CD4-positive, alpha-beta memory T cell (primary cell): Measurements from ENCODE around the gene ESPL1. TPM values are rescaled to one million over a fixed set of nuclear protein-coding genes. Genes with fewer than 3 reads are reported as not detected.
"Not testable (repeated sequence)": the region's sequence is repeated elsewhere in the genome, so short reads cannot be mapped to it uniquely, and the experiment has no call there.

Experiments
- CTCF ChIA-PET: fragments of 350-600 bp; sonication (Branson Sonifier 250); formaldehyde crosslinking; loops from one replicate; lab custom pipeline; 2021; ENCODE audit warnings: inconsistent platforms; ENCODE audit not compliant: partially characterized antibody; lab: Charles Lee
- POLR2A ChIA-PET: fragments of 350-600 bp; sonication (Branson Sonifier 250); formaldehyde crosslinking; loops from one replicate; lab custom pipeline; 2021; ENCODE audit not compliant: partially characterized antibody; lab: Charles Lee
- DNase-seq, 5 donors: peaks; one replicate each; pipeline versions ENCODE4 v3.0.0 to v3.0.0-alpha.2; 2020 to 2022; ENCODE audit warnings: mixed read lengths in 1 of 5
- H3K27ac ChIP-seq: one replicate; pipeline ENCODE4 v1.7.0; 2013; ENCODE audit warnings: low read depth, low read length
- H3K27me3 ChIP-seq: 2 replicates; pipeline ENCODE4 v1.7.0; 2013; ENCODE audit warnings: mild to moderate bottlenecking, low read length, moderate library complexity; ENCODE audit not compliant: insufficient read depth
- H3K36me3 ChIP-seq: 2 replicates; pipeline ENCODE4 v1.7.0; 2013; ENCODE audit warnings: mild to moderate bottlenecking, low read length, moderate library complexity; ENCODE audit not compliant: insufficient read depth
- H3K4me1 ChIP-seq: 2 replicates; pipeline ENCODE4 v1.7.0; 2013; ENCODE audit warnings: mild to moderate bottlenecking, low read length, moderate library complexity; ENCODE audit not compliant: insufficient read depth
- H3K4me3 ChIP-seq, 2 donors: one replicate each; pipeline ENCODE4 v1.7.0; 2013; ENCODE audit warnings: low read length in 2 of 2, mild to moderate bottlenecking in 1 of 2
- H3K9me3 ChIP-seq, 2 donors: one replicate each; pipeline ENCODE4 v1.7.0; 2013; ENCODE audit warnings: low read length in 2 of 2, control low read depth in 1 of 2; ENCODE audit not compliant: control insufficient read depth in 1 of 2
- H3K27ac Mint-ChIP-seq, 7 donors: one replicate each; pipeline ENCODE4 v1.8.0; 2020 to 2021; ENCODE audit warnings: mixed read lengths in 7 of 7, mild to moderate bottlenecking in 6 of 7, inconsistent platforms in 3 of 7, moderate library complexity in 3 of 7
- H3K27me3 Mint-ChIP-seq, 2 donors: one replicate each; pipeline ENCODE4 v1.8.0; 2020 to 2021; ENCODE audit warnings: mixed read lengths in 2 of 2
- H3K36me3 Mint-ChIP-seq, 2 donors: one replicate each; pipeline ENCODE4 v1.8.0; 2020 to 2021; ENCODE audit warnings: mixed read lengths in 2 of 2, inconsistent platforms in 1 of 2, mild to moderate bottlenecking in 1 of 2
- H3K4me1 Mint-ChIP-seq, 4 donors: one replicate each; pipeline ENCODE4 v1.8.0; 2020 to 2021; ENCODE audit warnings: mixed read lengths in 4 of 4, mild to moderate bottlenecking in 1 of 4
- H3K4me3 Mint-ChIP-seq, 8 donors: one replicate each; pipeline ENCODE4 v1.8.0; 2020 to 2021; ENCODE audit warnings: mixed read lengths in 8 of 8, mild to moderate bottlenecking in 7 of 8, moderate library complexity in 6 of 8, inconsistent platforms in 3 of 8
- H3K9me3 Mint-ChIP-seq, 8 donors: one replicate each; pipeline ENCODE4 v1.8.0; 2020 to 2021; ENCODE audit warnings: mixed read lengths in 8 of 8, mild to moderate bottlenecking in 5 of 8, inconsistent platforms in 3 of 8, moderate library complexity in 1 of 8
- intact Hi-C: fragments of 100-400 bp; cut with micrococcal nuclease; formaldehyde crosslinking; loops from one replicate; pipeline ENCODE4 v1.15.1; 2023
- polyA plus RNA-seq, 2 donors: library from polyadenylated mRNA; unstranded; fragments of 300-500 nt; fragmentation: Illumina TruSeq; gene quantifications; one replicate each; pipeline ENCODE4 v1.2.3, GENCODE V29; 2021
- total RNA-seq, 2 experiments: library from RNA; stranded (reverse); gene quantifications; one replicate each; pipeline ENCODE4 v1.2.3, GENCODE V29; 2021

ESPL1 gene
- total and polyA plus RNA-seq, 4 experiments from 2014 or later = 0.16 to 0.55 (median 0.20) TPM; not detected in 1

DNA sequence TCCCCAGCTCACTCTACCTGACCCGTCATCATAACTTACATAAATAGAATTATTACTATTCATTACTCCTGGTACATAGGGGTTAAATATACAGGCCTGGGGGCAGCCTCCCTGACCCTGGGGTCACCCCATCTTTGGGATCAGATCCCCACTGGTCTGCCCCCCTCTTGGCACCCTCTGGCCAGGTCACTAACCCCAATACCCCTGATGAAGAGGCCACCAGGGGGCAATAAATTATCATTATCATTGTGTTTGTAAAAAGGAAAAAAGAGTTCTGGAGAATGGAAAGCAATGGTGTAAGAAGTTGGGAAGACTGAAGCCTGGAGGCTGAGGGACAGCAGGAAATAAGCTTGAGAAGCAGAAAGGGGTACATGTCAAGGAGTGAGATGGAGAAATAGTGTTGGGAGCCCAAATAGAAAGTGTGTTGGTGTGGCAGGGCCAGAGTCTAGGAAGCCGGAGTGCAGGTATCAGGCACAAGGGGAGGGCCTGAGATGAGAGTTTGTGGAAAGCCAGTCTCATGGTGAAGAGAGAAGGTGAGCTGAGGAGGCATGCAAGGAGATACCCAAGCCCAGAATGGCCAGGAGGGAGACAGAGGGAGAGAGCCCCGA is 59.4 kb downstream of the ESPL1 start:
- CTCF ChIA-PET = interaction anchor here (0.6 to 14.0 kb wide), 13 partner anchors 10 to 184 kb away, joined by 3 to 294 read pairs (median 4); partner anchors contain the start of genes NPFF and PFDN5
- H3K27ac ChIP-seq = no peak overlapping the region
- H3K27ac Mint-ChIP-seq = peak overlapping the region in 2 of 7 donors; percentile 23 to 72
- H3K4me1 ChIP-seq = peaks cover 23% of the 10 kb centered on the region
- H3K36me3 ChIP-seq = no peaks in the 10 kb centered on the region
- no peaks in the 10 kb centered on the region for H3K9me3 Mint-ChIP-seq
- no peaks in the 10 kb centered on the region for H3K9me3 ChIP-seq
- no peak for DNase-seq
- H3K4me3 Mint-ChIP-seq = peak overlapping the region in 4 of 8 donors; percentile 12 to 87 (median 43)
- intact Hi-C loops = no loop called here
- H3K4me3 ChIP-seq = no peak overlapping the region
- H3K27me3 Mint-ChIP-seq = peaks cover 3 to 13% of the 10 kb centered on the region in 2 donors
- H3K4me1 Mint-ChIP-seq = peaks cover 7 to 28% (median 14%) of the 10 kb centered on the region in 4 donors
- POLR2A ChIA-PET = interaction anchor here (1.1 to 8.2 kb wide), 4 partner anchors 17 to 94 kb away, joined by 3 to 111 read pairs (median 5); partner anchors contain the start of genes ESPL1 and PFDN5
- no peaks in the 10 kb centered on the region for H3K27me3 ChIP-seq
- peaks cover 0 to 7% of the 10 kb centered on the region in 2 donors for H3K36me3 Mint-ChIP-seq

DNA sequence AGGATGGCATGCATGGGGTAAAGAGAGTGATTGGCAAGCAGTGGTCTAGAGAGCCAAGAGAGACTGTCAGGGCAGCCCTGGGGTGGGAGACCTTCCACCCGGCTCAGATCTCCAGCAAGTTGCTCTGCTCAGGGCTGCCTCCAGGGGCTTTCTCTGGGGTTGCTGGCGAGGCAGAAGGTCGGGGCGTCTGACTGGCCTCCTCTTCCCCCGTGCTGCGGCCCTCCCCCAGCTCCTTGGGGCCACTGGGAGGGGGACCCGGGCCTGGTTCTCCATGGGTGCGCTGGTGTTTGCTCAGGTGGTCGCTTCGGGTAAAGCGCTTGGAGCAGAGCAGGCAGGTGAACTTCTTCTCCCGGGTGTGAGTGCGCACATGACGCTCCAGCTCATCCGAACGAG is 59.9 kb downstream of the ESPL1 start:
- POLR2A ChIA-PET = interaction anchor here (1.2 to 8.2 kb wide), 2 partner anchors 17 to 60 kb away, joined by 7 to 111 read pairs; partner anchors contain the start of gene ESPL1
- Mint-ChIP-seq H3K36me3 (peaks cover 0 to 7% of the 10 kb centered on the region in 2 donors), H3K27ac (no peak overlapping the region), H3K4me3 (no peak overlapping the region), H3K4me1 (peaks cover 6 to 23% (median 11%) of the 10 kb centered on the region in 4 donors), H3K9me3 (no peaks in the 10 kb centered on the region), H3K27me3 (peaks cover 3 to 13% of the 10 kb centered on the region in 2 donors)
- CTCF ChIA-PET = interaction anchor here (0.8 to 14.0 kb wide), 8 partner anchors 11 to 184 kb away, joined by 3 to 294 read pairs (median 5); partner anchors contain the start of genes NPFF and PFDN5
- DNase-seq = no peak
- intact Hi-C loops = no loop called here
- H3K27ac ChIP-seq = no peak overlapping the region
- peaks cover 18% of the 10 kb centered on the region for H3K4me1 ChIP-seq
- H3K36me3 ChIP-seq = no peaks in the 10 kb centered on the region
- H3K27me3 ChIP-seq = no peaks in the 10 kb centered on the region
- no peaks in the 10 kb centered on the region for H3K9me3 ChIP-seq
- H3K4me3 ChIP-seq = no peak overlapping the region

DNA sequence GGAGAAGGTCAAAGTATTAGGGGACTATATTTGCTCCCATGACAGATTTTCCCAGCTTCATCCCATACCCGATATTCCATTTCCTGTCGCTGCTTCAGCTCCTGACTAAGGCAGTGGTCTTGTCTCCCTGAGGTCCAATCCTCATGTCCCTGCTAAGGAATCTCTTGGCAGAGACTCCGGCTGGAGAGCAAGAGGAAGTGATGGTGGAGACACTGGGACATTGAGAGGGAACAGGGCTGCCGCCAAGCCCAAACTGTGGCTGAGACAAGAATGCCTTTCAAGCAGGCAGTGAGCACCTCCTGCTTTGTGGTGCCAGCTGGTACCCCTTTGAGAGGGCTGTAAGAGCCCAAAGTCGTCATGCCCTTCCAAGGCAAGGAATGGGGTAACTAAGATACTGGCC is 62.6 kb downstream of the ESPL1 start:
- POLR2A ChIA-PET = interaction anchor here (2.5 kb wide), 1 partner anchor 9 kb away, joined by 8 read pairs; the partner anchor contains the start of gene AAAS
- H3K4me3 Mint-ChIP-seq = no peak overlapping the region
- H3K27me3 Mint-ChIP-seq = peaks cover 5 to 29% of the 10 kb centered on the region in 2 donors
- peaks cover 0 to 9% (median 1%) of the 10 kb centered on the region in 4 donors for H3K4me1 Mint-ChIP-seq
- CTCF ChIA-PET = interaction anchor here (0.5 to 14.0 kb wide), 4 partner anchors 9 to 118 kb away, joined by 3 to 294 read pairs (median 7); partner anchors contain the start of gene AAAS
- DNase-seq = no peak
- intact Hi-C loops = no loop called here
- H3K4me3 ChIP-seq = no peak overlapping the region
- peaks cover 3% of the 10 kb centered on the region for H3K27me3 ChIP-seq
- no peak overlapping the region for H3K27ac ChIP-seq
- peaks cover 5% of the 10 kb centered on the region for H3K4me1 ChIP-seq
- H3K9me3 Mint-ChIP-seq = no peaks in the 10 kb centered on the region
- no peak overlapping the region for H3K27ac Mint-ChIP-seq
- no peaks in the 10 kb centered on the region for H3K36me3 Mint-ChIP-seq
- no peaks in the 10 kb centered on the region for H3K36me3 ChIP-seq
- H3K9me3 ChIP-seq = no peaks in the 10 kb centered on the region

- H3K4me3 ChIP-seq, DNase-seq, intact Hi-C loops, H3K9me3 Mint-ChIP-seq, H3K36me3 Mint-ChIP-seq, H3K4me1 ChIP-seq, H3K9me3 ChIP-seq, H3K4me1 Mint-ChIP-seq, H3K36me3 ChIP-seq, H3K27ac ChIP-seq: not testable (repeated sequence)
- peak overlapping the region in 1 of 8 donors; percentile 18 for H3K4me3 Mint-ChIP-seq
- peaks cover 12% of the 10 kb centered on the region for H3K27me3 ChIP-seq
- peak overlapping the region in 1 of 7 donors; percentile 64 for H3K27ac Mint-ChIP-seq
- ChIA-PET POLR2A (interaction anchor here (2.5 kb wide), 1 partner anchor 11 kb away, joined by 8 read pairs; the partner anchor contains the start of gene AAAS), CTCF (interaction anchor here (0.7 to 2.6 kb wide), 6 partner anchors 11 to 235 kb away, joined by 3 to 8 read pairs (median 3); partner anchors contain the start of genes AAAS and IGFBP6)
- H3K27me3 Mint-ChIP-seq = peaks cover 13 to 42% of the 10 kb centered on the region in 2 donors
These were observed 64.2 kb downstream of the ESPL1 start for GRCh38 chr12:53332339-53332738.

GRCh38 chr12:53332744-53333143 is 64.6 kb downstream of the ESPL1 start:
- Histone ChIP-seq H3K4me1 (no peaks in the 10 kb centered on the region), H3K36me3 (no peaks in the 10 kb centered on the region), H3K9me3 (no peaks in the 10 kb centered on the region), H3K27me3 (peaks cover 16% of the 10 kb centered on the region), H3K4me3 (no peak overlapping the region), H3K27ac (no peak overlapping the region)
- intact Hi-C loops = no loop called here
- POLR2A ChIA-PET = interaction anchor here (2.5 kb wide), 1 partner anchor 11 kb away, joined by 8 read pairs; the partner anchor contains the start of gene AAAS
- Mint-ChIP-seq H3K4me3 (no peak overlapping the region), H3K9me3 (no peaks in the 10 kb centered on the region), H3K27ac (no peak overlapping the region), H3K27me3 (peaks cover 14 to 46% of the 10 kb centered on the region in 2 donors), H3K36me3 (no peaks in the 10 kb centered on the region), H3K4me1 (peaks cover 0 to 6% (median under 1%) of the 10 kb centered on the region in 4 donors)
- no peak for DNase-seq
- CTCF ChIA-PET = interaction anchor here (0.7 to 1.0 kb wide), 3 partner anchors 11 to 235 kb away, joined by 3 to 5 read pairs (median 3); partner anchors contain the start of genes AAAS and IGFBP6

DNA sequence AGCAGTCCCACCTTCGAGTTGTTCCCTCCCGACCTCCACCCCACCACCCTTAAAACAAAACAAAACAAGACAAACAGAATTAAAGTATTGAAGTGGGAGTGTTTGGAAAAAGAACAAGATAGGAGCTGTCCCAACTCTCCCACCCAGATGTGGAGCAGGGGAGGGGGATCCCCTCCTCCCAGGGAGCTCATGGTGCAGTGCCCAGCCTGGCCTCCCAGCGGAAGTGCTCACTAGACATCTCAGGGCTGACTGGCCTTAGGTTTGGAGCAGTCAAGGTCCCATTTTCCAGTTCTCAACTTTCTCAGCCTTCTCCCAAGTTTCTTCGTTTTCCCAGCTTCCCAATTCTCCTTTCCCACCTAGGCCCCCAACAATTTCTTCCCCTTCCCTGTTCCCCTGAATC is 65.2 kb downstream of the ESPL1 start:
- no peaks in the 10 kb centered on the region for H3K36me3 ChIP-seq
- Mint-ChIP-seq H3K36me3 (no peaks in the 10 kb centered on the region), H3K9me3 (no peaks in the 10 kb centered on the region), H3K4me3 (no peak overlapping the region), H3K27me3 (peaks cover 19 to 51% of the 10 kb centered on the region in 2 donors), H3K4me1 (peaks cover 0 to 7% (median 2%) of the 10 kb centered on the region in 4 donors), H3K27ac (no peak overlapping the region)
- DNase-seq = no peak
- ChIA-PET POLR2A (no interaction called here), CTCF (interaction anchor here (0.6 kb wide), 1 partner anchor 13 kb away, joined by 3 read pairs; no protein-coding TSS in a partner anchor)
- H3K9me3 ChIP-seq = no peaks in the 10 kb centered on the region
- peaks cover 21% of the 10 kb centered on the region for H3K27me3 ChIP-seq
- H3K4me3 ChIP-seq = no peak overlapping the region
- no peaks in the 10 kb centered on the region for H3K4me1 ChIP-seq
- no peak overlapping the region for H3K27ac ChIP-seq
- intact Hi-C loops = no loop called here

DNA sequence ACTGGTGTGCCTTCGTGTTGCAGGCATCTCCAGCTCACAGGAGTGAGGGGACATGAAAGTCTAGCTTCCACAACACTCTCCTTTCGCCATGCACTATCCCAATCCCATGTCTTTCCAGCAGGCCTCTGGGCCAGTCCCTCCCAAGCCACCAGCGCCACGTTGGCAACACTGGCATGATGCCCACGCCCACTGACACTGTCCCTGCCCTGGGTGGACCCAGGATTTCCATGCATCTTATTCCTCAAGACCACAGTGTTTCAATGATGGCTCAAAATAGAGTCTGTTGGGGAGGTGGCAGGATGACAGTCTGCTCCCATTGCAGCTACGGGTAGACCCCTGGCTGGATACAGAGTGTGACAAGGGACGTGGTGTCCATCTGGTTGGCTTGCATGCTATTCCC is 65.7 kb downstream of the ESPL1 start:
- H3K4me1 Mint-ChIP-seq = peaks cover 0 to 7% (median 2%) of the 10 kb centered on the region in 4 donors
- ChIA-PET POLR2A (no interaction called here), CTCF (interaction anchor here (0.6 to 2.3 kb wide), 2 partner anchors 13 to 87 kb away, joined by 3 to 7 read pairs; no protein-coding TSS in a partner anchor)
- H3K36me3 Mint-ChIP-seq = no peaks in the 10 kb centered on the region
- H3K27me3 Mint-ChIP-seq = peaks cover 21 to 54% of the 10 kb centered on the region in 2 donors
- Histone ChIP-seq H3K4me3 (no peak overlapping the region), H3K27ac (no peak overlapping the region), H3K27me3 (peaks cover 22% of the 10 kb centered on the region), H3K4me1 (no peaks in the 10 kb centered on the region), H3K36me3 (no peaks in the 10 kb centered on the region), H3K9me3 (no peaks in the 10 kb centered on the region)
- H3K4me3 Mint-ChIP-seq = no peak overlapping the region
- intact Hi-C loops = no loop called here
- no peaks in the 10 kb centered on the region for H3K9me3 Mint-ChIP-seq
- DNase-seq = no peak
- H3K27ac Mint-ChIP-seq = peak overlapping the region in 2 of 7 donors; percentile 17 to 29
